ENCODE measurements around the gene NES.

Gene NES

DNA sequence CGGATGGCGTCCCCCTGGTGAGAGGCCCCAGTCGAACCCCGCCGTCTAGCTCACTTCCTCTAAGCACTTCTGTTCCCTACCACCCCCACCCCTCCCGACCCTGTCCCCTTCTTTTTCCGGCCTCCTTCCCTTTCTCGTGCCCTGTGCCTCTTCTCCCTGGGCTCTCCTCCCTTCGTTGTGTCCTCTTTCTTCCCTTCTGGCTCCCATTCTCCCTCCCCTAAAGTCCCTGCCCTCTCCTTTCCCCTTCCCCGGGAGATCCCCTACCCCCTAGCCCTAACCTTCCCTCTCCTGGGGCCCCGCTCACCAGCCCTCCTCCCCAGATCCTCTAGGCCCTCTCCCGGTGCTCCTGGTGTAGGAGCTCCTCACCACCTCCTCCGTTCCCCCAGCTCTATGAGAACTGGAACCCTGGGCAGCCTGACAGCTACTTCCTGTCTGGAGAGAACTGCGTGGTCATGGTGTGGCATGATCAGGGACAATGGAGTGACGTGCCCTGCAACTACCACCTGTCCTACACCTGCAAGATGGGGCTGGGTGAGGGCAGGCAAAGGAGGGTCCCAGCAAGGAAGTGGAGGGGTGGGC lies 19.4 kb downstream of the NES start:
- H3K4me1 ChIP-seq (ENCODE audit: control insufficient read depth, insufficient read depth, low read length) = peaks cover 4% of the 10 kb centered on the region; the same call in 1 of the 2 replicates
- ChIA-PET CTCF (interaction anchor here (0.6 to 15.2 kb wide), 28 partner anchors 9 to 292 kb away, joined by 3 to 564 read pairs (median 4); partner anchors contain the start of genes BCAN, CRABP2, HAPLN2 and NAXE), POLR2A (interaction anchor here (1.3 kb wide), 1 partner anchor 34 kb away, joined by 4 read pairs; no protein-coding TSS in a partner anchor)
- H3K36me3 ChIP-seq (ENCODE audit: control insufficient read depth in 2 of 2, insufficient read depth in 1 of 2, low read length in 2 of 2) = no peaks in the 10 kb centered on the region
- no peaks in the 10 kb centered on the region for H3K9me3 ChIP-seq (ENCODE audit: control insufficient read depth, insufficient read depth, low read depth, low read length)
- no peak overlapping the region for H3K4me3 ChIP-seq (ENCODE audit: low read depth, low read length)
- no peak overlapping the region for H3K27ac ChIP-seq (ENCODE audit: extremely low read depth, low read depth, low read length)
- TF ChIP-seq ZXDB (tag by site-specific recombination; IDR thresholded peaks at IDR 0.05) (0 out of 2 replicates have a peak, but pooled peaks have one; percentile 5), ZNF677 (tag by site-specific recombination; IDR thresholded peaks at IDR 0.05) (no peak), ZNF311 (tag by site-specific recombination; IDR thresholded peaks at IDR 0.05; ENCODE audit: borderline replicate concordance) (no peak), ZEB2 (tag by site-specific recombination; IDR thresholded peaks at IDR 0.05) (peak; percentile 49; the same call in 1 of the 2 replicates), ZBTB20 (tag by site-specific recombination; IDR thresholded peaks at IDR 0.05) (peak; percentile 50; the same call in 1 of the 2 replicates), ZNF398 (tag by site-specific recombination; IDR thresholded peaks at IDR 0.05) (peak; percentile 50; the same call in 1 of the 2 replicates), ZNF488 (tag by site-specific recombination; IDR thresholded peaks at IDR 0.05) (no peak), ZNF747 (tag by site-specific recombination; IDR thresholded peaks at IDR 0.05) (no peak), ZNF513 (tag by site-specific recombination; IDR thresholded peaks at IDR 0.05) (no peak), ZSCAN30 (tag by site-specific recombination; IDR thresholded peaks at IDR 0.05) (no peak), ZNF157 (tag by site-specific recombination; IDR thresholded peaks at IDR 0.05) (no peak), ZSCAN23 (tag by site-specific recombination; IDR thresholded peaks at IDR 0.05) (0 out of 2 replicates have a peak, but pooled peaks have one; percentile 50), IKZF3 (tag by site-specific recombination; IDR thresholded peaks at IDR 0.05) (no peak), PATZ1 (tag by site-specific recombination; IDR thresholded peaks at IDR 0.05) (peak; percentile 62), ZNF324 (tag by site-specific recombination; IDR thresholded peaks at IDR 0.05) (no peak)
- TF ChIP-seq, protein P1, sequence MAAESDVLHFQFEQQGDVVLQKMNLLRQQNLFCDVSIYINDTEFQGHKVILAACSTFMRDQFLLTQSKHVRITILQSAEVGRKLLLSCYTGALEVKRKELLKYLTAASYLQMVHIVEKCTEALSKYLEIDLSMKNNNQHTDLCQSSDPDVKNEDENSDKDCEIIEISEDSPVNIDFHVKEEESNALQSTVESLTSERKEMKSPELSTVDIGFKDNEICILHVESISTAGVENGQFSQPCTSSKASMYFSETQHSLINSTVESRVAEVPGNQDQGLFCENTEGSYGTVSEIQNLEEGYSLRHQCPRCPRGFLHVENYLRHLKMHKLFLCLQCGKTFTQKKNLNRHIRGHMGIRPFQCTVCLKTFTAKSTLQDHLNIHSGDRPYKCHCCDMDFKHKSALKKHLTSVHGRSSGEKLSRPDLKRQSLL (tag by site-specific recombination; IDR thresholded peaks at IDR 0.05) = no peak
- TF ChIP-seq, protein P2, sequence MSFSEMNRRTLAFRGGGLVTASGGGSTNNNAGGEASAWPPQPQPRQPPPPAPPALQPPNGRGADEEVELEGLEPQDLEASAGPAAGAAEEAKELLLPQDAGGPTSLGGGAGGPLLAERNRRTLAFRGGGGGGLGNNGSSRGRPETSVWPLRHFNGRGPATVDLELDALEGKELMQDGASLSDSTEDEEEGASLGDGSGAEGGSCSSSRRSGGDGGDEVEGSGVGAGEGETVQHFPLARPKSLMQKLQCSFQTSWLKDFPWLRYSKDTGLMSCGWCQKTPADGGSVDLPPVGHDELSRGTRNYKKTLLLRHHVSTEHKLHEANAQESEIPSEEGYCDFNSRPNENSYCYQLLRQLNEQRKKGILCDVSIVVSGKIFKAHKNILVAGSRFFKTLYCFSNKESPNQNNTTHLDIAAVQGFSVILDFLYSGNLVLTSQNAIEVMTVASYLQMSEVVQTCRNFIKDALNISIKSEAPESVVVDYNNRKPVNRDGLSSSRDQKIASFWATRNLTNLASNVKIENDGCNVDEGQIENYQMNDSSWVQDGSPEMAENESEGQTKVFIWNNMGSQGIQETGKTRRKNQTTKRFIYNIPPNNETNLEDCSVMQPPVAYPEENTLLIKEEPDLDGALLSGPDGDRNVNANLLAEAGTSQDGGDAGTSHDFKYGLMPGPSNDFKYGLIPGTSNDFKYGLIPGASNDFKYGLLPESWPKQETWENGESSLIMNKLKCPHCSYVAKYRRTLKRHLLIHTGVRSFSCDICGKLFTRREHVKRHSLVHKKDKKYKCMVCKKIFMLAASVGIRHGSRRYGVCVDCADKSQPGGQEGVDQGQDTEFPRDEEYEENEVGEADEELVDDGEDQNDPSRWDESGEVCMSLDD (tag by site-specific recombination; IDR thresholded peaks at IDR 0.05) = no peak
- TF ChIP-seq, protein P3, sequence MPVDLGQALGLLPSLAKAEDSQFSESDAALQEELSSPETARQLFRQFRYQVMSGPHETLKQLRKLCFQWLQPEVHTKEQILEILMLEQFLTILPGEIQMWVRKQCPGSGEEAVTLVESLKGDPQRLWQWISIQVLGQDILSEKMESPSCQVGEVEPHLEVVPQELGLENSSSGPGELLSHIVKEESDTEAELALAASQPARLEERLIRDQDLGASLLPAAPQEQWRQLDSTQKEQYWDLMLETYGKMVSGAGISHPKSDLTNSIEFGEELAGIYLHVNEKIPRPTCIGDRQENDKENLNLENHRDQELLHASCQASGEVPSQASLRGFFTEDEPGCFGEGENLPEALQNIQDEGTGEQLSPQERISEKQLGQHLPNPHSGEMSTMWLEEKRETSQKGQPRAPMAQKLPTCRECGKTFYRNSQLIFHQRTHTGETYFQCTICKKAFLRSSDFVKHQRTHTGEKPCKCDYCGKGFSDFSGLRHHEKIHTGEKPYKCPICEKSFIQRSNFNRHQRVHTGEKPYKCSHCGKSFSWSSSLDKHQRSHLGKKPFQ (tag by site-specific recombination; IDR thresholded peaks at IDR 0.05) = no peak
- TF ChIP-seq, protein P4, sequence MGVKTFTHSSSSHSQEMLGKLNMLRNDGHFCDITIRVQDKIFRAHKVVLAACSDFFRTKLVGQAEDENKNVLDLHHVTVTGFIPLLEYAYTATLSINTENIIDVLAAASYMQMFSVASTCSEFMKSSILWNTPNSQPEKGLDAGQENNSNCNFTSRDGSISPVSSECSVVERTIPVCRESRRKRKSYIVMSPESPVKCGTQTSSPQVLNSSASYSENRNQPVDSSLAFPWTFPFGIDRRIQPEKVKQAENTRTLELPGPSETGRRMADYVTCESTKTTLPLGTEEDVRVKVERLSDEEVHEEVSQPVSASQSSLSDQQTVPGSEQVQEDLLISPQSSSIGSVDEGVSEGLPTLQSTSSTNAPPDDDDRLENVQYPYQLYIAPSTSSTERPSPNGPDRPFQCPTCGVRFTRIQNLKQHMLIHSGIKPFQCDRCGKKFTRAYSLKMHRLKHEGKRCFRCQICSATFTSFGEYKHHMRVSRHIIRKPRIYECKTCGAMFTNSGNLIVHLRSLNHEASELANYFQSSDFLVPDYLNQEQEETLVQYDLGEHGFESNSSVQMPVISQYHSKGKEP (tag by site-specific recombination; IDR thresholded peaks at IDR 0.05) = no peak

Data from HEK293 (cell line).